Stimulated activated CD4-positive, alpha-beta T cell treated with anti-CD3 and anti-CD28 coated beads, Interleukin-12 subunit alpha, Interleukin-12 subunit beta, amount 100 ng/mL, for 48 hours (primary cell): Measurements from ENCODE around the gene PRKAR1B.

ENCODE experiments used
- DNase-seq, 3 donors: peaks; one replicate each; pipeline ENCODE4 v3.0.0-alpha.2; 2020; ENCODE audit warnings: low read depth in 2 of 3, low spot score in 1 of 3

Gene PRKAR1B

DNA sequence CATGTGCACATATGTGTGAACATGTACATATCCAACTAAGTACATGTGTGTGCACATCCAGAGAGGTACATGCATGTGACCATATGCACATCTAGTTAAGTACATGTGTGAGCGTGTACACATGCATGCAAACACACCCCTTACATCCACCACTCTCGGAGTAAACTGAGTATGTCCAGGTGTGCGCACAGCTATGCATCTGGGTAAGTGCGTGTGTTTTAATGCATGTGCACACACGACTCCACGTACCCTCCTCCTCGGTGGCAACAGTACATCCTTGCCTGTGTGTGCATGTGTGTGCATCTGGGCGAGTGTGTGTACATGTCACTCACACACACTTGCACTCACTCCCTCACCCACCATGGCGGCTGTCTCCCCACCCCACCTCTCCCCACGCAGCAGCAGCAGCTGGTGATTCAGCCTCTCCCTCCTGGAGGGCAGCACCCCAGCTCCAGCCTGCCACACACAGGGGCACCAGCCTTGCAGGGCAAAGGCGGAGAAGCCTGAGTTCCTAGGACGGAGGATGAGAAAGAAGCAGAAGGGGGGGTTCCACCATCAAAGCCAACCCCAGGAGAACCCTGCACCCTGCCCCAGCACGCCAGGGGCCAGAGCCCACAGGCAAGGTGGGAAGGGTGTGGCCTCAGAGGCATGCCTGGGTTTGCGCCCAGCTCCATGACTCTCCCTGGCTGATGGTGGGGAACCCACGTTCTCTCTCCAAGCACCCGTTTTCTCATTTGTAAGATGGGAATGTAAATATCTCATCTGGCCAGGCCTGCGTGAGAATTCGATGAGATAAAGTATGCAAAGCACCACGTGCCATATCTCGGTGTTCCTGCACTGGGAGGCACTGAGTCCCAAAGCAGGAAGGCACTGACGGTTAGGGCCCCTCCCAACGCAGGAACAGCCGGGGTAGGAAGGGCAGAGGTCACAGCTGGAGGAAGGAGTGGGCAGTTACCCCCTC, 28.3 kb downstream of the PRKAR1B start:
- DNase-seq = no peak

DNA sequence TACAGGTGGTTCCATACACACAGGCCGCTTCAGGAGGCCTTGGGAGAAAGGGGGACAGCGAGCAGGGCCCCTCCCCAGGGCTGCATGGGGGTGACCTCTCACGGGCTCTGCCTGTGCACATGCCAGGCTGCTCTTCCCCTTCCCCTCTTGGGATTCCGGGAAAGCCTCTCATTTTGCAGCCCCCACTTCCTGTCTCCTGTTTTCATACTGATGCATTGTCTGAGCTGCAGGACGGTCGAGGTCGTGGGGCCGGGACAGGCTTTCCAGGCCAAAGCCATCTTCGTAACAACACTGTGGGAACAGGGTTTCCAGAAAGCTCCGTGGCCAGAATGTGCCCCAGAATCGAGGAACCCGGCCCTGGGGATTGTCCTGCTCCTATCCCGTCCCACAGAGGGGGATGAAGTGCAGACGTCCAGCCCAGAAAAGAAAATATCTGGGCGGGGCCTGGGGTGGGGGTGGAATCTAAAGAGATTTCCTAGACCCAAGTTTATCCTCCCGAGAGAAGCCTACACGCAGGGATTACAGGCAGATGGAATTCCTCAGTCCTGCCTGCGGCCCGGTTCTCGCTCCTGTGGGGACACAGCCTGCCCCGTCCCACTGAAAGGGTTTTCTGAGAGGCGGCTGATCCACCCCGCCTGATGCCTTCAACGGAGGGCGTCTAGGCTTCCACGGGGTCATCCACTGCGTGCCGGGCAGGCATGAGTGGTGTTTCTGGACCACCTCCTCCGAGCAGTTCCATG, 30.1 kb downstream of the PRKAR1B start:
- no peak for DNase-seq

DNA sequence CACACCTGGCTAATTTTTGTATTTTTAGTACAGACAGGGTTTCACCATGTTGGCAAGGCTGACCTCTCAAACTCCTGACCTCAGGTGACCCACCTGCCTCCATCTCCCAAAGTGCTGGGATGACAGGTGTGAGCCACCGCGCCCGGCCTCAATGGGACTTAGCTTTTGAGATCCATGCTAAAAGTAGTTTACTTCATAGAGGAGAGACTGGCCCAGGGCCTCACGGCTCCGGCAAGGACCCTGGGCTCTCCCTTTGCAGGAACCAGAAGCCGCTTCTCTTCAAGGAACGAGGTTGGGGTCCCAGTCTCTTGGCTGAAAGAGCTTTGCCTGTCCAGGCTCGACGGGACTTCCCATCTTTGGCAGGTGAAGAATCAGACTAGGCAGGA, 30.7 kb downstream of the PRKAR1B start:
- no peak for DNase-seq

DNA sequence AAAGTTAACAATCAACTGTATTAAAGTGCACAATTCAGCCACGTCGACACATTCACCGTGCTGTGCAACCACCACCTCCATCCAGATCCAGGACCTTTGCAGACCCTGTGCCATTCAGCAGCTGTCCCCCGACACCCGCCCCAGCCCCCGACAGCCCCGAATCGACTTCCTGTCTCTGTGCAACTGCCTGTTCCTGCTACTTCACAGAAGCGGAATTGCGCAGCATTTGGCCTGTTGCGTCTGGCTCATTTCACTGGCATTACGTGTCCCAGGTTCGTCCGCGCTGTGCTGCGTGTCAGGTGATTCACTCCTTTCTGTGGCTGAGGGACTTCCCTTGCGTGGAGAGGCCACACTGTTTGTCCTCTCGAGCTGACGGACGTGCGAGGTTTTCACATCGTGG, 33.8 kb downstream of the PRKAR1B start:
- DNase-seq = no peak

DNA sequence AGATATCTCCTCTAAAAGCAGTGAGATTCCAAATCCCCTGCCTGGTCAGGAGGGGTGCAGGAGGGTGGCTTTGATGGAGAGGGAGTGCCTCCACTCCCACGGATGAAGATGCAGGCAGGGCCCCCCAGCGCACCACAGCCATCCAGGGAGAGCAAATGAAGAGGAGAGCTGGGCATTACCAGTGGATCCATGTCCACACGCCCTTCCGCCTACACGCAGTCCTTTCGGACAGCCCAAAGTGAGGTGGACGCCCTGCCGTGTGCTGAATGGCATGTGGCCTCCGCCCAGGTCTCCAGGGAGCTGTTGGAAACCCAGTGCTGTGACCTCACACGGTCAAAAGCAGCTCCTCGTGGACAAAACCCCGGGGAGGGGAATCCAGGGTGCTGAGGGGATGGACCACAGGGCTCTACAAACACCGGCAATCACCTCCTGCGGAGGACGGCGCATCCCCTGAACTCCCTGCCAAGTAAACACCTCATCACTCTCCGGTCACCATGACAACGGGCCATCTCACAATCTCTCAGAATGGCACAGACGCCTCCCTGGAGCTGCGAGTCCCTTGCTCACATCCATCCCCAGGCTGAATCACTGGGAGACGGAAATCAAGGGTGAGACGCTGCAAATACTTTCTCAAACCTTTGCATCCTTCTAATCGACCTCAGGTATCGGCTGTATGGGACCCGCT, 35.6 kb downstream of the PRKAR1B start:
- DNase-seq = no peak

DNA sequence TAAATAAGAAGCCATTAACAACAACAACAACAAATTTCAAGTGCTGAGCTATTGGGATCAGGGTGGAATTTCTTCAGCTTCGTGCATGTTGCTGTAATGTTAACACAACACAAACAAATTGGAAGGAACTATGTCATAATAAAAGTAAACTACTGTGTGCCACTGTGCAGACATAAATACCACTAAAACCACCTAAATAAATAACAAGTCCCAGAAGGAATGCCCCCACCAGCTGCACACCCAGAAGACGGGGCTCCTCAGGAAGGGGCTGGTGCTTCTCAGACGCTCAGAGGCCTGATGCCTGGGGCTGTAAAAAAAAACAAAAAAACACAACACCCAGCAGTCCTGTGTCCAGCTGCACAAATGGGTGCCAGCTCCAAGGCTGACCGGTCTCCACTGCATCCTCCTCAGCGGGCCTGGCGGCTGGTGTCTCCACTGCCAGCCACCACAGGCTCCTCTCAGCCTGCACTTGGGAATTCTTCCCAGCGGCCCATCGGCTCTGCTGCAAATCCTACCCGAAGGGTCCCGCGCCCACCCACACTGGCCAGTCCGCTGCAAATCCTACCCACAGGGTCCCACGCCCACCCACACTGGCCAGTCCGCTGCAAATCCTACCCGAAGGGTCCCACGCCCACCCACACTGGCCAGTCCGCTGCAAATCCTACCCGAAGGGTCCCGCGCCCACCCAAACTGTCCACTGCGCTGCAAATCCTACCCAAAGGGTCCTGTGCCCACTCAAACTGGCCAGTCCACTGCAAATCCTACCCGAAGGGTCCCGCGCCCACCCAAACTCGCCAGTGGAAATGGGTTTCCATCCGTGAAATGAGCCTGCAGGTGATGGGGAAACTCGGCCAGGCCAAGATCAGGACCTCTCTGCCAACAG, 36.4 kb downstream of the PRKAR1B start:
- no peak for DNase-seq

DNA sequence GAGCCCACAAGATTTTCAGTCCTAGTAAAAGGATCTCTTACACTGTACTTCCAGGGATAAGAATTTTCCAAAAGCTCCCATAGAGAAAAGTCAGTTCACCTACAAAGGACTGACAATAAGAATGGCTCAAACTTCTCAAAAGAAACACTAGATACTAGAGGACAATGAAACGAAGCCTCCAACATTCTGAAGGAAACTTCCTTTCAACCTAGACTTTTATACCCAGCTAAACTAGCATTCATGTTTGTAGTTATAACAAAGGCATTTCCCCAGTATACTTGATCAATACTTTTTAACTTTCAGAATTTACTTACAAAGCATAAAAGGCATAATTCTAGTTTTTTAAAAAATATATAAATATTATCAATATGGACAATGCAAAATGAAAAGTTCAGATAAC, 41.5 kb downstream of the PRKAR1B start:
- DNase-seq = no peak

DNA sequence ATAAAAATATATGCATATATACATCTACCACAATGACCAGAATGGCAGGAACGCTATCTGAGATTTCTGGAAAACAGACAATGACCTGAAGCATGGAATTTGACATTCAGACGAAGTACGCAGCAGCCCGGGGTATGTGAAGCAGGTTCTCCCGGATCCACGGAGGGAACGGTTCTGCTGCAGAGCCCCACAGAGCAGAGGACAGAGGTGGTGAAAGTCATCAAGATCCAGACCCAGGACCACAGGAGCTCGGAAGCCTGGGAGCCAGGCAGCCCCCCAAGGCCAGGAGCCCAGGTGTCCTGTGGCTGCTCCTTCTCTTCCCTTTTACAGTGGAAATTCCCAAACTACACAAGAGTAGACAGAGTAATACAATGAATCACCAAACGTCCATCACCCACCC, 42.7 kb downstream of the PRKAR1B start:
- DNase-seq = no peak

DNA sequence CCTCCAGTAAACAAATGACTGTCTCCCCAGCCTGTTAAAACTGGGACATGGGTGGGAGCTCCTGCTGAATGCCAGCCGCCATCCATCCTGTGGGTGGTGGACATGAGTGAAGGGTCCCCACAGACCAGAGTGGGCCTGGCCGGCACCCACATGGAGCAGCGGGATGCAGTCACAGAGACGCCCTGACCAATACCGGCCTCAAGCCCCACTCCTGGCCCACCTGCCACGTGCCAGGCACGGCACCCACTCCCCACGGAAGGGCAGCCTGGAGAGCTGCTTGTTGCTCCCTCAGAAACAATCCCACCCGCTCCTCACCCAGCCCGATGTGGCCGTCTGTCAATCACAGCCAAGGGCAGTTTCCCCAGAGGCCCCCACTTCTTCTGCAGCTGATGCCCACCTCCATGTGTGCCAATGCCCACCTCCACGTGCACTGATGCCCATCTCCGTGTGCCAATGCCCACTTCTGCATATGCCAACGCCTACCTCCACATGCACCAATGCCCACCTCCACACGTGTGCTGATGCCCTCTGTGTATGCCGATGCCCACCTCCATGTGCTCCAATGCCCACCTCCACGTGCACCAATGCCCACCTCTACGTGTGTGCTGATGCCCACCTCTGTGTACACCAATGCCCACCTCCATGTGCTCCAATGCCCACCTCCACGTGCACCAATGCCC, 43.4 kb downstream of the PRKAR1B start:
- DNase-seq = no peak

DNA sequence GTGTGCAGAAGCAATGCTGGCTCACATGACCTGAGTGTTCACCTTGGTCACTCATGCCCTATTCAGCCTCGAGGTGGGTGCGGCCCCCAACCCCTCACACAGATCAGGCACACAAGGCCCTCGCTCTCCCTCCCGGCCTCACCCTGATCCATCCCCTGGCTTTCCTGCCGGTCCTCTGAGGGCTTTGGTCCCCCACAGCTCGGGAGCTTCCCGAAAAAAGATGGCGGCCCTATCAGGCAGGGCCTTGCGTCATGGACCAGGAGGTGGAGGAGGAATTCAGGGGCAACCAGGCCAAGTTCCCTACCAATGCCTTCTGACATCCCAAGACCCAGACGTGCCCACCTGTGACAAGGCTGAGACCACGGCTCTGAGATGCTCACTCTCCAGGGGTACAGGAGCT, 44.3 kb downstream of the PRKAR1B start:
- DNase-seq = no peak

DNA sequence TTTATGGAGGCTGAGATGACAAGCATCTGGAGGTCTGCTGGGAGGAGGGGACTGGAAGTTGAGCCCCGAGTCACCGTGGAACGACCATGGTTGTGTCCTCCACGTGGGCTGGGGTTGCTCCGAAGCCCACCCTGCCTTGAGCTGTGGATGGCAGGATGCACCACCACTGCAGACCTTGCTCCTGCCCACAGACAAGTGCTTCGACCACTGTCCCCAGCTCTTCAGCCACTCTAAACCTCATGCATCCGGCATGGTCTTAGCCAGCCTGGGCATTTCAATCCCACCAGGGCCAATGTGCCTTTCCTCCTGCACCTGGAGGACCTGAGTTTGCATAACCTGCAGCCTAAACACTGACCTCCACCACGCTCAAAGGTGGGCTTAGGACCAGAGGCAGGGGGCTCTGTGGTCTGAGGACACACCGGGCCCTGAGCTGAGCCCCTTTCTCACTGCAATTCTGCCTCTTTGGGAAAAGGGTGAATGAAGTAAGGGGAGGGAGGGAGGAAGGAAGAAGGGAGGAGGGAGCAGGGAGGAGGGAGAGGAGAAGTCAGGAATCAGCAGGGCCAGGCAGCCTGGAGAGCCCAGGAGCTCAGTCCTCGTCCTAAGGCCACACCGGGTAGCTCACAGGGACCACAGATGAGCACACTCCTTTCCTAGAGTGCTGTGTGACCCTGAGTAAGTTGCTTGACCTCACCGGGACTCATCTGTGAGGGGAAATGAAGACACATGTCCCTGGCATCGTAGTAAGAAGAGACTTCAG, 45.4 kb downstream of the PRKAR1B start:
- DNase-seq = no peak

DNA sequence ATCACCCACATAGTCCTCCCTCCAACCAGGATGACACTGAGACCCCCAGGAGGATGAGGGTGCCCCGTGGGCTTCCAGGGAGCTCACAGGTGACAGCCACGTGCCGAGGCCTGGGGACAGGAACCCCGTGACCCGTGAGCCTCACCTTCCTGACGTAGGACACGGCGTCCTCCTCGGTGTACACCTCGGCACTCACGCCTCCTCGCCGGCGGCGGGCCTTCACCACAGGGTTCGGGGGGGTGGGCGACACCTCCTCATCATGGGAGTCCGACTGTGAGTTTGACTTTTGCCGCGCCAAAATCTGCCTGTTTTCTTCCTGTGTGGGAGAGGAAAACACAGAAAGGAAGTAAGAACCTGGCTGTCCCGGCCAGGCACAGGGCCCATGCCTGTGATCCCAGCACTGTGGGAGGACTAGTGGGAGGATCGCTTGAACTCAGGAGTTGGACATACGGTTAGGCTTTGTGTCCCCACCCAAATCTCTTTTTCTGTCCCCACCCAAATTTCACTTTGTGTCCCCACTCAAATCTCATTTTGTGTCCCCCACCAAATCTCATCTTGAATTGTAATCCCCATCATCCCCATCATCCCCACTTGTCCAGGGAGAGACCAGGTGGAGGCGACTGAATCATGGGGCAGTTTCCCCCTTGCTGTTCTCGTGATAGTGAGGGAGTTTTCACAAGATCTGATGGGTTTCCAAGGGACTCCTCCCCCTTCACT, 46.5 kb downstream of the PRKAR1B start:
- DNase-seq = no peak

DNA sequence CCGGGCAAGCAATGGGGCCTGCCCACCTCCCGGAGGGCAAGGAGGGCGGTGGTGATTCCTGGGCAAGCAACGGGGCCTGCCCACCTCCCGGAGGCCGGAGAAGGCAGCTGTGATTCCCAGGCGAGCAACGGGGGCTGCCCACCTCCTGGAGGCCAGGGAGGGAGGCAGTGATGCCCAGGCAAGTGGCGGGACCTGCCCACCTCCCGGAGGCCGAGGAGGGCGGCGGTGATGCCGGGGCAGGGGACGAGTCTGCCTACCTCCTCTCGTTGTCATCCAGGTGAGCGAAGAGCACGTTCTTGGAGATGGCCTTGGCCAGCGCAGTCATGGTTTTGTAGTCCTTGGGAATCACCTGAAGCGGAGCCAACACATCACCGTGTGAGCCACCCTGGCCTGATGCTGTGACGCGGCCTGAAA, 50.1 kb downstream of the PRKAR1B start:
- no peak for DNase-seq

DNA sequence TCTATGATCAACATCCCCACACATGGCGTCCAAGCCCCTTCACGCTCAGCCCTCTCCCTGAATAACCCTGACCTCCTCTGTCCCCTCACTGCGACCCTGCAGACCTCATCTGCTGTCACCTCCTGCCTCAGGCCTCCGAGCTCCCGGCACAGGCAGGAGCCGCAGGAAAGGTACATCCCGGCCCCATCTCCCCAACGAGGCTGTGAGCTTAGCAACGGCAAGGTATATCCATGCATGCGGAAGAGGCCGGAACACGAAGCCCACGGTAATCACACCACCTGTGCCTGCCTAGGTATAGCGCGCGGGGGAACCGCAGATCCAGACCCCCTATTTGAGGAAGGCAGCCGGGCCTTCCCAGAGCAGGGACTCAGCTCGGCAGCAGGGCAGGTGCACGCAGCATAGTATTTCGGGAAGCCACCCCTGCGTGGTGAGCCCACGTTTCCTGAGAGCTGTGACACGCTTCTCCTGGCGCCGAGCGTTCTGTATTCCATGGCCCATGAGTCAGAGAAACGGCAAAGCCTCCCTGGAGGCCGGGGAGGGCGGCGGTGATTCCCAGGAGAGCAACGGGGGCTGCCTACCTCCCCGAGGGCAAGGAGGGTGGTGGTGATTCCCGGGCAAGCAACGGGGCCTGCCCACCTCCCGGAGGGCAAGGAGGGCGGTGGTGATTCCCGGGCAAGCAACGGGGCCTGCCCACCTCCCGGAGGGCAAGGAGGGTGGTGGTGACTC, 50.7 kb downstream of the PRKAR1B start:
- no peak for DNase-seq

DNA sequence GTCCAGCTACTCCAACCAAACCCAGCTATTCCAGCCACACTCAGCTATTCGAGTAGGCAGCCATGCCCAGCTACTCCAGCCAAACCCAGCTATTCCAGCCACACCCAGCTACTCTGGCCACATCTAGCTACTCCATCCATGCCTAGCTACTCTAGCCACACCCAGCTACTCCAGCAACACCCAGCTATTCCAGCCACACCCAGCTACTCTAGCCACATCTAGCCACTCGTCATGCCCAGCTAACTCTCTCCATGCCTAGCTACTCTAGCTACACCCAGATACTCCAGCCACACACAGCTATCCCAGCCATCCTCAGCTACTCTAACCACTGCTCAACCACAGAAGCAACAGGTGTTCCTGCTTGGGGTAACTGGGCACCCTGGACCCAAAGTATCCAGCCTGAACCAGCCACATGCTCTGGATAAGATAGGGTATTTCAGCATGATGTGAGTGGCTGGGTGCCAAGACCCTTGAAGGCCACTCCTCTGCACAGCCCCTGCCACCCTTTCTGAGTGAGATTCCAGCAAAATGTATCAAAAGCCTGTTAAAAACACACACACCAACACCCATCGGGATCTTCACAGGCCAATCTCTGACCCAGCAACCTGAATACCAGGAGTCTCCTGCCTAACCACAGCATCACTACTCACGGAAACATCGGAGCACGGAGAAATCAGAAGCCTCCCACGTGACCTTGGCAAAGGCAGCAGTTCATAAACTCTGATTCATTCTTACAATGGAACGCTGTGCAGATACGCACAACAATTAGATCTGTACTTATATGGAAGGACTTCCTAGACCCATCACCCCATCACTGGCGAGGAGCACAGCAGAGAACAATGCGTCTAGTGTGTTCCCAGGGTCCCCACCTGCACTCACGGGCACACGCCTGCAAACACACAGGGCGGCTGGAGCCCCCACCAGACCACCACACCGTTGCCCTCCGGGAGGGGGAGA, 52.3 kb downstream of the PRKAR1B start:
- DNase-seq = no peak

DNA sequence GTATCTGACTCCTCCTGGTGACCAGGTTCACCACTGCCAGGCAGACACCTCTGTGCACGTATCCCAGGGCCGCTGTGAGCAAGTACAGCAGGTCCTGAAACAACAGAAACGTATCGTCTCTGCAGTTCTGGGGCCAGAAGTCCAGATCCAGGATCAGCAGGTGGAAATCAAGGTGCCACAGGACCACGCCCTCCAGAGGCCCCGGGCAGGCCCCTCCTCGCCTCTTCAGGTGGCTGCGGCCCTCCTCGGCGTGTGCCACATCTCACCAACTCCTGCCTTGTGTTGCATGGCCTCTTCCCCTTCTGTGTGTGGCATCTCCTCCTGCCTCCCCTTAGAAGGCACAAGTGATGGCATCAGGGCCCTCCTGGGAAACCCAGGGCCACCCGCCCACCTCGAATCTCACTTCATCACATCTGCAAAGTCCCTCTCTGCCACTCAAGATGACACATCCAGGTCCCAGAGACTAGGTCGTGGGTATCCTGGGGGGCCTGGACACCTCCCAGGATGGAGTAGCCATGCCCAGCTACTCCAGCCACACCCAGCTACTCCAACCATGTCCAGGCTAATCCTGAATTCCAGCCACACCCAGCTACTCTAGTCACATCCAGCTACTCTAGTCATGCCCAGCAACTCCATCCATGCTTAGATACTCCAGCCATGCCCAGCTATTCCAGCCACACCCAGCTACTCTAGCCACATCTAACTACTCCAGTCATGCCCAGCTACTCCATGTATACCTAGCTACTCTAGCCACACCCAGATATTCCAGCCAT, 53.2 kb downstream of the PRKAR1B start:
- DNase-seq = no peak
